Inflammatory macrophage treated with lipopolysaccharide for 4 hours (primary cell): ENCODE data around the gene NOMO2.
A peak's percentile ranks its signal among the peaks of the same experiment; 100 is the strongest.
"Not testable (repeated sequence)": the region's sequence is repeated elsewhere in the genome, so short reads cannot be mapped to it uniquely, and the experiment has no call there.

ENCODE experiments used
- DNase-seq: peaks from one replicate; pipeline ENCODE4 v3.0.0-alpha.2; 2020

Gene NOMO2

GRCh38 chr16:18561727-18562314, at the start of gene NOMO2:
NOMO2 (minus strand) TSS chr16:18562097; CDS start chr16:18562040, 57 bp downstream.
- DNase-seq = peak; percentile 7

- DNase-seq = not testable (repeated sequence)
These were observed 48.4 kb upstream of the NOMO2 start for GRCh38 chr16:18610147-18610803.

GRCh38 chr16:18608271-18608670, 46.4 kb upstream of the NOMO2 start:
- not testable (repeated sequence) for DNase-seq

GRCh38 chr16:18603572-18604246, 41.8 kb upstream of the NOMO2 start:
- not testable (repeated sequence) for DNase-seq

DNA sequence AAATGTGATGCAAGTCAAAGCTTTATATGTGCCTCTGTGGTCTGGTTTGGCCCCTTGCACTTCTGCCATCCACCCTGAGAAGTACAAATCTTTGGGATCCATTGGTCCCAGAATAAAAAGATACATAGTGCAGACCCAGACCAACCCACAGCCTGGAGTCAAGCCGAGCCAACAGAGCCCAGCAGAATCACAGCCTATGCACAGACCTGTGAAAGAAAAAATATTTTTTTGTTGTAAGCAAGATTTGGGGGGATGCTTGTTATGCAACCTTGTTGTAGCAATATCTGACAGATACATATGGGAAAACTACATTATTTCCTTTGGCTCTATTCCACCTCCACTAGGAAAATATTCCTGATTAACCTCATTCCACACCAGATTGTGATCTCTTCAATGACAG, 36.7 kb upstream of the NOMO2 start:
- DNase-seq = not testable (repeated sequence)

DNA sequence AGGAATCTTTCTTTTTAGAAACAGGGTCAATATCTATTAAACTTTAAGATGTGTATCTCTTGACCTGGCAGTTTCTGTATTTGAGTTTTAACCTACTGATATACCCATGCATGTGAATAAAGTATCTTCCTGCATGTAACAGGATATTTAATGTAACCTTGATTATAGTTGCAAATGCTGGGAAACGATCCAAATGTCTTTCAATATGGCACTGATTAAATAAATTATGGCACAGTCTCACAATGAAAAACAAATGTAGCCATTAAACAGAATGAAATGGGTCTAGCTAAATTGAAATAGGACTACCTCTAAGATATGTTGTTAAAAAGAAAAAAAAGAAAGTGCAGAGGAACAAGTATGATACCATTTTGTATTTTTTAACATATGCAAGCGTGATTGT, 35.8 kb upstream of the NOMO2 start:
- DNase-seq = not testable (repeated sequence)

GRCh38 chr16:18597319-18597718, 35.4 kb upstream of the NOMO2 start:
- DNase-seq = not testable (repeated sequence)

DNA sequence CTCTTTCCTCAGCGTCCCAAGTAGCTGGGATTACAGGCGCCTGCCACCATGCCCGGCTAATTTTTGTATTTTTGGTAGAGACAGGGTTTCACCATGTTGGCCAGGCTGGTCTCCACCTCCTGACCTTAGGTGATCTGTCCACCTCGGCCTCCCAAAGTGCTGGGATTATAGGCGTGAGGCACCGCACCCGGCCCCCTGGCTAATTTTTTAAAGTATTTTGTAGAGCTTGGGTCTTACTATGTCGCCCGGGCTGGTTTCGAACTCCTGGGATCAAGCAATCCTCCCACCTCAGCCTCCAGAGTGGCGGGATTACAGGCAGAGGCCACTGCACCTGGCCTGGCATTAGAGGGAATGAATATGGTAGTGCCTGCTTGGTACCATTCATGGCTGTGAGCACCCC, 33.9 kb upstream of the NOMO2 start:
- DNase-seq = not testable (repeated sequence)

DNA sequence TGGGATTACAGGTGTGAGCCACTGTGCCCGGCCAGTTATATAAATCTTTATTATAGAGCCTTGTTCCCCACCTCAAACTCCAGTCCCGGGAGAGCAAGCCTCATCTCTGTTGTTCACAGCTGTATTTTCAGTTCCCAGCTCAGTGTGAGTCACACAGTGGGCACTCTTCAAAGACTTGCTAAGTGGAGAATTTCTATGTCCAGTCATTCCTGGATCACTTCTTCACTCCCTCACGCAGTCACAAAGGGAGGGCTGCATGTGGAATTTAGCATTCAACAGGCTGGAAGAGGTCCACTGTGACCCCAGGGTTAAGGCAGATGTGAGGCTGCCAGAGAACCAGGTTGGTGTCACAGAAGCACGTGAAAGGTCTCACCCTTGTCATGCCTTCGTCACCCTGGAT, 33.0 kb upstream of the NOMO2 start:
- not testable (repeated sequence) for DNase-seq

GRCh38 chr16:18593904-18594303, 32.0 kb upstream of the NOMO2 start:
- not testable (repeated sequence) for DNase-seq

GRCh38 chr16:18592982-18593381, 31.1 kb upstream of the NOMO2 start:
- not testable (repeated sequence) for DNase-seq

GRCh38 chr16:18591908-18592307, 30.0 kb upstream of the NOMO2 start:
- peak; percentile 32 for DNase-seq

DNA sequence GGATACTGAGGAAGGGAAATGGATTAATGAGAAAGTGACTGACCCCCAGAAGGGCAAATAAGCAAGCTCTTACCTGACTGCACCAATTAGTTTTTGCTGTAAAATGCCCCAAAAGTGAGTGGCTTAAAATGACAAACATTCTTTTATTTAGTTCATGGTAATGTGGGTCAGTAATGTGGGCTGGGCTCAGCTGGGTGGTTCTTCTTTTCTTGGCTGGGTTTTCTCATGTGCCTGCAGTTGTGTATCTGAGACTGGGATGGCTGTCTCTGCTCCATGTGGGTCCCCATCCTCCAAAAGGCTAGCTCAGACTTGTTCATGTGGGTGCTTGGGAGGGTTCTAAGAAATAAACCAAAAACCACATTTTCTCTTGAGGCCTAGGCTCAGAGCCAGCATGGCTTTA, 29.5 kb upstream of the NOMO2 start:
- DNase-seq = not testable (repeated sequence)

GRCh38 chr16:18589806-18590205, 27.9 kb upstream of the NOMO2 start:
- DNase-seq = not testable (repeated sequence)

DNA sequence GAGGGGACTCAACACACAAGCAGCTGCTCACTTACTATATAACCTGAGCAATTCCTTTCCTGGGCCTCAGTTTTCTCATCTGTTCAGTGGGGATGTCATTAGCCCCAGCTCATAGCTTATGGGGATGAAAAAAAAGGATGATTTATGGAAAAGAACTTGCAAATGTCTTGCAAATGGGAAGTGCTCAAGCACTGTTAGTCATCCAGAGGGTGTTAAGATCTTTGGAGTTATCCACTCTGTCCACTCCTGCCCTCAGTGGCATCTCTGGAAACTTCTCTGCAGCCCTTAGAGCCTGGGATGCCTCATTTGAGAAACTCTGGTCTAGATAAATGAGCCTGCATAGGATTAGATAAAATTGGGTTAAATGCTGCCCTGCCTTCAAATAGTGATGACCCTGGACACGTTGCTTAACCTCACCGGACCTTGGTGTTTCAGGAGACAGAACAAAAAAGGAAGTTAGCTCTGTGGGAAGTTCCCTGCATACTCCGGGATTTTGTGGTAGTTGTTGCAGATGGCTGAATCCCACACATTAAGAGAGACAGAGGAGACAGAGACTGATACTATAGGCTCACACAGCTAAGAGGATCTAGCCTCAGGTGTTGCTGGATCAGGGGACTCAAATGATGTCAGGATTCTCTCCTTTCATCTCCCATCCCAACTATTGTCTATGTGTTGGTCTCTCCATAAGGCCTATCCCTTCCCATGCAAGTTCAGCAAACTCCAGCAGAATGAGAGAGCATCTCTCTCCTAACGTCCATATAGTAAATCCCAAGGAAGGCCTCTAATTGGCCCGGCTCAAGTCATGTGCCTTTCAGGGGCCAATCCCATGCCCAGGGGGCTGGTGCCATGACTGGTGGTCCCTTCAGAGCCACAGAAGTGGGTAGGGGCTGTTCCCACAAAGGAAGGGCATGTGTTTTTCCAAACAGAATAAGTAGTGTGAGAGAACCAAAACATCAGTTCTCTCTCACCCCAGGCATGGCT, 25.0 kb upstream of the NOMO2 start:
- DNase-seq = peak; percentile 75

DNA sequence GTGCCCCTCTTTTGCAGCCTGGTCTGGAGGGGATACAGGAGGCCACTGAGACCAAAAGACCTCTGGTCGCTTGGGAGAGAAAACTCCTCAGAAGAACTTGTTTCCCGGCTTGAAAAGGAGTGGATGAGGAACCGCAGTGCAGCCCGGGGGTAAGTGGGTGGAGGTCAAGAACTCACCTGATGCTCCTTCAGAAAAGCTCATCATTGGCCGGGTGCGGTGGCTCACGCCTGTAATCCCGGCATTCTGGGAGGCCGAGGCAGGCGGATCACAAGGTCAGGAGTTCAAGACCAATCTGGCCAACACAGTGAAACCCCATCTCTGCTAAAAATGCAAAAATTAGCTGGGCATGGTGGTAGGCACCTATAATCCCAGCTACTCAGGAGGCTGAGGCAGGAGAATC, 23.9 kb upstream of the NOMO2 start:
- DNase-seq = not testable (repeated sequence)

- DNase-seq = no peak
These were observed 21.0 kb upstream of the NOMO2 start for GRCh38 chr16:18582902-18583301.

DNA sequence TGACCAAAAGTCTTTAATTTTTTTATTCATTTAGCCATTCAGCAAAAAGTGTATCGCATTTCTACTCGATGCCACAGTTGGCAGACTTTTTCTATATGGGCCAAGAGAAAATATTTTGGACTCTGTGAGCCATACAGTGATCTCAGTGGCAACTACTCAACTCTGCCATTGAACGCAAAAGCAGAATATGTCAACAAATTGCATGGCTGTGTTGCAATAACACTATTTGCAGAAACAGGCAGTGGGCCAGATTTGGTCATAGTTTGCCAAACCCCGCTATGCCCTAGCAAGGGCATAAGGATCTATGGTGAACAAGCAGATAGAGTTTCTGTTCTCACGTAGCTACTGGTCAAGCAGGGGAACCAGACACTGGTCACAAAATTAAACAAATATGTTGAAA, 18.5 kb upstream of the NOMO2 start:
- DNase-seq = peak; percentile 33

GRCh38 chr16:18579261-18579660, 17.4 kb upstream of the NOMO2 start:
- not testable (repeated sequence) for DNase-seq

- not testable (repeated sequence) for DNase-seq
These were observed 16.0 kb upstream of the NOMO2 start for GRCh38 chr16:18577942-18578341.

- not testable (repeated sequence) for DNase-seq
These were observed 14.0 kb upstream of the NOMO2 start for GRCh38 chr16:18575945-18576344.

GRCh38 chr16:18575298-18575917, 13.5 kb upstream of the NOMO2 start:
- DNase-seq = not testable (repeated sequence)
